Measurements from ENCODE around the gene C5AR2. TPM values are rescaled to one million over a fixed set of nuclear protein-coding genes. Genes with fewer than 3 reads are reported as not detected.

The C5AR2 gene
- total RNA-seq, 2 donors from 2014 or later: 0.74 to 0.82 TPM

- no peak overlapping the region for H3K9ac ChIP-seq (ENCODE audit: low read depth in 2 of 2, low read length in 2 of 2)
- no peak for TF ChIP-seq CTCF (IDR thresholded peaks at IDR 0.05)
- no peak for DNase-seq
- intact Hi-C loops (cut with DNase I): loop anchor here (10.0 kb wide), 1 partner anchor 94 kb away; no protein-coding TSS in a partner anchor
- no peak overlapping the region for H3K27ac ChIP-seq
- no peaks in the 10 kb centered on the region for H3K27me3 ChIP-seq
- no peak overlapping the region for H3K4me3 ChIP-seq
- no peaks in the 10 kb centered on the region for H3K9me3 ChIP-seq
- H3K36me3 ChIP-seq: no peaks in the 10 kb centered on the region
- no peaks in the 10 kb centered on the region for H3K4me1 ChIP-seq
Measured at GRCh38 chr19:47389150-47389556, 57.2 kb downstream of the C5AR2 start.

- intact Hi-C loops (cut with DNase I): no loop called here
- no peaks in the 10 kb centered on the region for H3K9me3 ChIP-seq
- no peaks in the 10 kb centered on the region for H3K27me3 ChIP-seq
- no peak overlapping the region for H3K9ac ChIP-seq (ENCODE audit: low read depth in 2 of 2, low read length in 2 of 2)
- H3K36me3 ChIP-seq: no peaks in the 10 kb centered on the region
- DNase-seq: no peak
- no peak overlapping the region for H3K27ac ChIP-seq
- TF ChIP-seq CTCF (IDR thresholded peaks at IDR 0.05): no peak
- H3K4me3 ChIP-seq: no peak overlapping the region
- H3K4me1 ChIP-seq: no peaks in the 10 kb centered on the region
Measured at GRCh38 chr19:47390533-47391488, 58.8 kb downstream of the C5AR2 start.

- H3K4me3 ChIP-seq: no peak overlapping the region
- H3K9ac ChIP-seq (ENCODE audit: low read depth in 2 of 2, low read length in 2 of 2): no peak overlapping the region
Measured at GRCh38 chr19:47391510-47392223, 59.7 kb downstream of the C5AR2 start.

More at GRCh38 chr19:47391510-47392223, 59.7 kb downstream of the C5AR2 start:
- DNase-seq: peak; percentile 76
- peak; percentile 90 for TF ChIP-seq CTCF (IDR thresholded peaks at IDR 0.05)
- Histone ChIP-seq H3K4me1 (no peaks in the 10 kb centered on the region), H3K27me3 (no peaks in the 10 kb centered on the region), H3K36me3 (no peaks in the 10 kb centered on the region), H3K27ac (no peak overlapping the region), H3K9me3 (no peaks in the 10 kb centered on the region)
- intact Hi-C loops (cut with DNase I): no loop called here

Other genes with a start within 250 kb of the C5AR2 start
- 10 to 100 TPM; 27.2 to 62.2 TPM for gene ZC3H4, start 218.4 kb upstream of the C5AR2 start, total RNA-seq
- gene SAE1, start 201.3 kb upstream of the C5AR2 start, total RNA-seq: 10 to 100 TPM; 64.5 to 92.0 TPM
- 10 to 100 TPM; 19.5 to 21.7 TPM for gene BBC3, start 101.0 kb upstream of the C5AR2 start, total RNA-seq
- 10 to 100 TPM; 27.2 to 37.3 TPM for gene CCDC9, start 75.7 kb upstream of the C5AR2 start, total RNA-seq
- 10 to 100 TPM; 12.8 to 19.6 TPM for gene INAFM1, start 57.3 kb upstream of the C5AR2 start, total RNA-seq
- gene C5AR1, start 22.3 kb upstream of the C5AR2 start, total RNA-seq: 10 to 100 TPM in 1 of 2 donors, 1 to 10 TPM in 1; 5.3 to 11.5 TPM
- gene DHX34, start 17.1 kb downstream of the C5AR2 start, total RNA-seq: 10 to 100 TPM in 1 of 2 donors, 1 to 10 TPM in 1; 6.3 to 17.8 TPM
- gene MEIS3, start 87.4 kb downstream of the C5AR2 start, total RNA-seq: 1 to 10 TPM; 2.3 to 2.6 TPM
- gene SLC8A2, start 139.7 kb downstream of the C5AR2 start, total RNA-seq: 1 to 10 TPM in 1 of 2 donors, under 1 TPM in 1; 0.74 to 2.3 TPM
- 10 to 100 TPM in 1 of 2 donors, 1 to 10 TPM in 1; 8.6 to 13.3 TPM for gene KPTN, start 152.0 kb downstream of the C5AR2 start, total RNA-seq
- 100 to 1,000 TPM; 111 to 115 TPM for gene NAPA, start 182.9 kb downstream of the C5AR2 start, total RNA-seq
- under 1 TPM; 0.10 to 0.21 TPM for gene ZNF541, start 241.0 kb downstream of the C5AR2 start, total RNA-seq

Measured in colonic mucosa (tissue), 4 donors.